Mucosa of rectum (tissue), 2 donors: ENCODE measurements around the gene CNTNAP3.
"Not testable (repeated sequence)": the region's sequence is repeated elsewhere in the genome, so short reads cannot be mapped to it uniquely, and the experiment has no call there.

Experiments used
- H3K27ac ChIP-seq, 2 donors: one replicate each; pipeline ENCODE4 v1.7.0; 2013; ENCODE audit warnings: inconsistent platforms in 2 of 2, low read depth in 2 of 2, low read length in 2 of 2
- H3K27me3 ChIP-seq, 2 donors: one replicate each; pipeline ENCODE4 v1.7.0; 2013; ENCODE audit warnings: low read length in 2 of 2; ENCODE audit not compliant: control insufficient read depth in 2 of 2, insufficient read depth in 2 of 2
- H3K36me3 ChIP-seq, 2 donors: one replicate each; pipeline ENCODE4 v1.7.0; 2013; ENCODE audit warnings: low read length in 2 of 2; ENCODE audit not compliant: control insufficient read depth in 2 of 2, insufficient read depth in 2 of 2
- H3K4me1 ChIP-seq, 2 donors: one replicate each; pipeline ENCODE4 v1.7.0; 2013; ENCODE audit warnings: low read length in 2 of 2, mild to moderate bottlenecking in 1 of 2; ENCODE audit not compliant: control insufficient read depth in 2 of 2, insufficient read depth in 2 of 2
- H3K4me3 ChIP-seq, 2 donors: one replicate each; pipeline ENCODE4 v1.7.0; 2013; ENCODE audit warnings: low read length in 2 of 2
- H3K9ac ChIP-seq, 2 donors: one replicate each; pipeline ENCODE4 v1.7.0; 2013; ENCODE audit warnings: low read length in 2 of 2, low read depth in 1 of 2, mild to moderate bottlenecking in 1 of 2
- H3K9me3 ChIP-seq, 2 donors: one replicate each; pipeline ENCODE4 v1.7.0; 2013; ENCODE audit warnings: low read length in 2 of 2; ENCODE audit not compliant: control insufficient read depth in 2 of 2
- donor health status: healthy.
- donor health status: Normal muscosa, but diverticular disease.

CNTNAP3 gene

DNA sequence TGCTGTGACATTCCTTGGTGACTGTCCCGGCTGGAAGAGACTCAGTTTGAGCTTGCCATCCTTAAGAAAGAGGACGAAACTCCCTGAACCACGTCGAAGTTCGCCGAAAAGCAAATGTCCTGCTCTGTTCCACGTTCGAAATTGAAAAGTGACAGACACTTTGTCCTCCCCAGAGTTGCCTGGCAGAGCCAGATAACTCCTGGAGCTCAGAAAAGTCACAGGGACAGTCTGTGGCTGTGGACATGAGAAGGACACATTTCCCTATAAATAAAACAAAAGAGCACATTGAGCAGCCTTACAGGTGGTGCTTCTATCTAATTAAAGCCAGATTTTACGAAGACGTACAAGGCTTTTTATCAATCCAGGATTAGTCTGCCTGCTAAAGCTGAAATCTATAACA is 116.6 kb downstream of the CNTNAP3 start:
- H3K4me1 ChIP-seq, H3K36me3 ChIP-seq, H3K4me3 ChIP-seq: not testable (repeated sequence)

DNA sequence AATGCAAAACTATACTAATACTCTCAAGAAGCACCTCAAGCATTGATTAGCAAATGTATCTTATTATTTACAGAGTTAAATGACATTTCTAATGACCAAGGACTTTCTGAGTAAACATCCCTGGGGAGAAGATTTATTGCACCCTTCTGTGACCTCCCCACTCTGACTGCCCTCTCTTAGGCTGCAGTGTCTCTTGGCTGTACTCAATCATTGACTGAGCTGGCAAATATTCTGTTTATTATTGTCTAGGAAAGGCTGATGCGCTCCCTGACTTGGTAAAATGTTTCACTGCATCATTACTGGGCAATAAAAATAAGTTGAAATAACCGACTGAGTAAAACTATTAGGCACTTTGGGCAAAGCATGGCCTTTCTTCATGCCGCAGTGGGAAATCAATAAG is 130.3 kb downstream of the CNTNAP3 start:
- not testable (repeated sequence) for H3K4me3 ChIP-seq, H3K27ac ChIP-seq, H3K27me3 ChIP-seq, H3K9ac ChIP-seq, H3K4me1 ChIP-seq, H3K36me3 ChIP-seq, H3K9me3 ChIP-seq

More for the DNA sequence above, 116.6 kb downstream of the CNTNAP3 start:
- not testable (repeated sequence) for H3K27me3 ChIP-seq, H3K9ac ChIP-seq, H3K27ac ChIP-seq, H3K9me3 ChIP-seq

DNA sequence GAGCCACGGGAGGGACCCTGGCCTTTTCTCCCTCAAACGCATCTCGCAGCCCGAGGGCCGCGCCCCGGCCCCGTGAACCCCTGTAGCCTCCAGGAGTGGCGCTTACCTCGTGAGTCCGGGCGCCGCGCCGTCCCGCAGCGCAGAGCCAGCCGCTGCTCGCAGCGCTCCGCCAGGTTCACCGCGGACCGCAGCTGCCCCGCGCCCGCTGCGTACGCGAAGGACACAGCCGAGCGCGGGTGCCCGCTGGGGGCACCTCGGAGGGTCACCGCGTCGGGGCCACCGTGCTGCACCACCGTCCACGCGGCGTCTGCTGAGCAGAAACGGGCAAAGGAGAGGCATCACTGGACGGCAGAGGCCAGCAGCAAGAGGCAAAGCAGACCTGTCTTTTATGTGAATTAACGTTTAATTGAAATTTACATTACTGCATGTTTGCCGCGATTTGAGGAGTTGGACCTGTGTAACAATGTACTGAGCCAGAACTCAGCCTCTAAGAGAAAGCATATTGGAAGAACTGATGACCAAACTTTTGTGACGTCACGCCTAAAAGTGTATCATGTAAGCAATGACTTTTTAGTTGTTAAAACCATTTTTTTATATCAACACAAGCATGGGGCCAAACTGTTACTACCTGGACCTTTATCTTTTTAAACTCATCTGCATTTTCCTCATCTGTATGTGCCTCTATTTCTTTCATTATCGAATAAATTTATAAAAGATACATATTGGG is 155.0 kb downstream of the CNTNAP3 start:
- not testable (repeated sequence) for H3K27ac ChIP-seq, H3K27me3 ChIP-seq, H3K4me1 ChIP-seq, H3K36me3 ChIP-seq, H3K9me3 ChIP-seq, H3K4me3 ChIP-seq, H3K9ac ChIP-seq

DNA sequence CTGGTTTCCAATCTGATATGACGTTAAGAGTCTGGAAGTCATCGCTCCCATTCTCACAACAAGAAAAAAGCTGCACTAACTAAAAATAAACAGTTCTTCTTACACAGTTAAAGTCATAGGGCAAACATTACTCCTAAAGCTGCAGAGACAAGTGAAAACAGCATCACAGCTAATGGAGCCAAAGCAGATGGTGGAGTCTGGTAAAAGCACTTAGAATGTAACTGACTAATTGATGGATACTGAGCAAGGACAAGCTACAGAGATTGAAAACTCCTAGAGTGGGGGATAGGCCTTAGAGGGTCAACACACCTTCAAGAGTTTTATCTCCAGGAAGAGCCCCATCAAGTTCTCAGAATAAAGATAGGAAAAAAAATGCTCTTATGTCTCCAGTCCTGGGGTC is 166.6 kb downstream of the CNTNAP3 start:
- not testable (repeated sequence) for H3K27ac ChIP-seq, H3K9me3 ChIP-seq, H3K36me3 ChIP-seq, H3K4me1 ChIP-seq, H3K4me3 ChIP-seq, H3K9ac ChIP-seq, H3K27me3 ChIP-seq

DNA sequence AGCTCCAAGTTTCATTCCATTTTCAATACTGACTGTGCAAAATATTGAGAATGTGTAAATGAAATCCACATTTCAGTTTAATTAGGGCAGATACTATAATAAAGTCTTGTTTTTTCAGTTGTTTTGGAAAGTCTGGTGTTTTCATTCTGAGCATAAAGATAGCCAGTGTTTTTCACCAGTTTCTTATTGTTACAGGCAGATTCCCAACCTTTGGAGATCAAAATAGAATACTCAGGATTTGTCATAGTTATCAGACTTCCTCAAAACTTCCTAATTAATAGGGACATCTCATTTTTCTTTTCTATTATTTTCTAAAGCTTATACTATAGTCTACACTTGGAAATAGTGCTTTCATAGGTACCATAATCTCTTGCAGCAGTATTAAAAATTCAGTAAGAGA is 176.2 kb downstream of the CNTNAP3 start:
- not testable (repeated sequence) for H3K4me3 ChIP-seq, H3K36me3 ChIP-seq, H3K9me3 ChIP-seq, H3K4me1 ChIP-seq, H3K9ac ChIP-seq, H3K27me3 ChIP-seq, H3K27ac ChIP-seq

DNA sequence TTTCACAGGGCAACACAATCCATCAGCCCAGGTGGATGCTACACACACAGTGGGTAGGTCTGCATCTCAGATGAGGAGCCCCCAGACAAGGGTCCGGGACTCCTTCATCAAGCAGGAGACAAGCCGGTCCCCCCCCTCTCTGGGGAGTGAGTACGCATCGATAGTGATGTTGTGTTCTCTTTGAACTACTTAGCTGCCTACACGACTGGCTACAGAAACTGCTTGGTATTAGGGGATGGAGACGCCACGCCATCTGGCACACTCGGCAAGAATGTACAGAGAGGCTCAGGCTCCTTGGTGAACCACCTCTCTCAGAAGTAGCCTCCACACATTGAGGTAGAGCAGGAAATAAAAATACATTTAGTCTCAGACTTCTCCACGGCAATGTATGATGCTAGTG is 179.8 kb downstream of the CNTNAP3 start:
- Histone ChIP-seq H3K4me3 (no peak overlapping the region), H3K4me1 (no peaks in the 10 kb centered on the region), H3K27me3 (no peaks in the 10 kb centered on the region), H3K9ac (no peak overlapping the region), H3K27ac (no peak overlapping the region), H3K9me3 (no peaks in the 10 kb centered on the region), H3K36me3 (no peaks in the 10 kb centered on the region)

DNA sequence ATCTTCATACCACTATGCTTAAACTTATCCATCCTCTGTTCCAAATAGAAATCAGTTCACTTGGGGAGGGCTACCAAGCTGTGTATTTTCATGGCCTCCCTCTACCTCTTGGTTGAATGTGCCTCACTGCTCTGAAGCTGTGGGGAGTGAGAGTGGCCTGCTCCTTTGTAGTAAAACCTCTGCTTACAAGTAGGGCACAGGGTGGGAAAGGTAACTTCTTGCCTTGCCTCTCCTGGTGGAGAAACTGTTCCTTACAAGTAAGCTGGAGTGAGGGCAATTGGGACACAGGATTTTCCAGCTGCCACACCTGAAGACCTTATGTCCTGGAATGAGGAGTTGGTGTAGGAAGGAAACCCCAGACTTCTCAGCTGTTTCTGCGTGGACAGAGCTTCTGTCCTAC is 190.8 kb downstream of the CNTNAP3 start:
- not testable (repeated sequence) for H3K27me3 ChIP-seq, H3K36me3 ChIP-seq

DNA sequence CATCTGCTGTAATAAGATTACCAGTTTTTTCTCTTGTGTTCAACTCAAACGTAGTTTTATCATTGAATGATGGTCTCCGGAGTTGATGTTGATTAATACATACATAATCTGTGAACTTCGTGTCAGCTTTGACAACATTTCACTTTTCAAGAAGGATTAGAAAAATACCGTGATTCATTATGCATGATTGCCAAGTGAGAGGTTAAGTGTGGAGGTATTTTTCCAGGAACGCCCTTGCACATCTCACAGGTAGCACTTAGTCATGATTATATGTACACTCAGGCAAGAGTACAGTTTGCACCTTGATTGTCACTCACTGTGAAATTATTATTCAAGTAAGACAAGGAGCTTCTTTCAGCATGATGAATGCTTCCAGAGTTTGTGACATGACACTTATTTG is 202.7 kb downstream of the CNTNAP3 start:
- not testable (repeated sequence) for H3K36me3 ChIP-seq, H3K9me3 ChIP-seq, H3K27me3 ChIP-seq, H3K9ac ChIP-seq, H3K4me3 ChIP-seq, H3K27ac ChIP-seq, H3K4me1 ChIP-seq

More for the DNA sequence above, 190.8 kb downstream of the CNTNAP3 start:
- H3K4me1 ChIP-seq, H3K9me3 ChIP-seq, H3K4me3 ChIP-seq, H3K27ac ChIP-seq, H3K9ac ChIP-seq: not testable (repeated sequence)

DNA sequence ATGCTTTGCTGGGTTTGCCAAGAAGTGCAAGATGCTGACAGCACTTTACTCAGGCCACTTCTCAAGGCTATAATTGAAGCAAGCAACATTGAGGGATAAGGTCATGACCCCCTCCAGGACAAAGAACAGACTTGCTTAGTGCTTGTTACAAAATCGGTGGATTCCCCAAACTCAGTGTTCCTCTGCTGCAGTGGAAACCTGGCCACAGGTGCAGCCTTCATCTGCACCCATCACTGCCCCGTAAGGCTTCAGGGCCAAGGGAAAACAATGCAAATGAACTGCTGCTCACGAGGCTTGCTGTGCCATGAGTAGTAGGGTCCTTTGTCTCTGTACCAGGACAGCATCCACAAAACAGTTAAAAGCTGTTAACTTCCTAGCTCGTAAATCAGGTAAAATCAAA is 205.4 kb downstream of the CNTNAP3 start:
- not testable (repeated sequence) for H3K9me3 ChIP-seq, H3K36me3 ChIP-seq, H3K4me3 ChIP-seq, H3K27me3 ChIP-seq, H3K4me1 ChIP-seq, H3K27ac ChIP-seq, H3K9ac ChIP-seq

DNA sequence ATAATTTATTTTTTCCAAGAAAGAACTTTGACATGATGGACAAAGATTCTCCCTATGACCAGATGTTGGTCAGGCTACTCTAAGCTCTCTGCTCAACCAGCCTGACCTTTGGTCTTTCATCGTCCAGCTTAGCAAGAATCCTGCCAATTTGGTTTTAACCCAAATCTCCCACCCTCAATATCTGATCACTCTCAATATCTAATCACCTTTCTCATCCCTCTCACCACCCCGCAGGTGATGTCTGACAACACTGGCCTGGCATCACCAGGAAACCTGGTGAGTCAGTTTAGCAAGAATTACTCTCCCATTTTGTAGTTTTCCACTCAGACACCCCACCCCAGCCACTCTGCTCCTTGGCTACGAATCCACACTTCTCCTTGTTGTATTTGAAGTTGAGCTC is 207.9 kb downstream of the CNTNAP3 start:
- not testable (repeated sequence) for H3K4me3 ChIP-seq, H3K9ac ChIP-seq, H3K4me1 ChIP-seq, H3K9me3 ChIP-seq, H3K27me3 ChIP-seq, H3K36me3 ChIP-seq, H3K27ac ChIP-seq
